Measurements from ENCODE around the gene SUV39H1. TPM values are rescaled to one million over a fixed set of nuclear protein-coding genes. Genes with fewer than 3 reads are reported as not detected.

Gene SUV39H1
- total and polyA plus RNA-seq, 2 of the 8 experiments (the other 6 are each of a cell fraction or from before 2014, with no cell fraction given): 14.8 to 27.8 TPM

DNA sequence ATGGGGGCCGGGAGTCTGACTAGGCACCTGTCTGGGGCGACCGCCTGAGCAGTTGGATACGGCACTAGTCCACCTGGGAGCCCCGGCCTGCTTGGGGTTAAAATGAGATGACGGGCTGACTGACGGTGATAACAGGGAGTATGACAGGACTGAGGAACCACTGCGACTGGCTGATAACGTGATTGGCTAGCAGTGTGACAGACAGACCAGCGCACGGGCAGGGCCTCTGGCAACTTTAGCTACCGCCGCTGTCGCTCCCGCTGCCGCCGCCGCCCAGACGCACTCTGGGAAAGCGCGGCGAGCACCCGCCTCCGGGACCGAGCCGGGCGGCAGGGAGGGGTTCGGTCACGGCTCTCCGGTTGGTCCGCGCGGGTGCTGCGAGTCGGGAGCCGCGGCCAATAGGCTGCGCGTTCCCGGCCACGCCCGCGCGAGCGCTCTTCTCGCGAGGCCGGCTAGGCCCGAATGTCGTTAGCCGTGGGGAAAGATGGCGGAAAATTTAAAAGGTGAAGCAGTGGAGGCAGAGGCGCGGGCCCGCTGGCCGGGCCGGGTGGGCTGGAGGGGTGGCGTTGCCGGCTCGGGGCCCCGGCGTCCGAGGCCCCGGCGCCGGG lies at the start of gene SUV39H1 (continued):
- no peak for TF ChIP-seq RNF2 (IDR thresholded peaks at IDR 0.05; ENCODE audit: borderline replicate concordance, low read depth, low read length, missing control alignments, poor library complexity, severe bottlenecking)
- TF ChIP-seq POLR2A (IDR thresholded peaks at IDR 0.05; ENCODE audit: control extremely low read depth in 1 of 2, low read depth in 2 of 2, low read length in 2 of 2): peak; percentile 51 to 66
- TF ChIP-seq SAP30 (IDR thresholded peaks at IDR 0.05; ENCODE audit: insufficient read depth, insufficient replicate concordance, low read length): peak; percentile 60
- TF ChIP-seq RFX5 (IDR thresholded peaks at IDR 0.05; ENCODE audit: borderline replicate concordance, low read depth, low read length): no peak
- TF ChIP-seq CREB1 (IDR thresholded peaks at IDR 0.05): 0 out of 2 replicates have a peak, but pooled peaks have one; percentile 13
- TF ChIP-seq RXRA (IDR thresholded peaks at IDR 0.05; ENCODE audit: insufficient read depth, low read depth, low read length): no peak
- peak; percentile 63 for TF ChIP-seq TAF7 (optimal IDR thresholded peaks at IDR 0.05; ENCODE audit: borderline replicate concordance, low read depth, low read length)
- no peak for TF ChIP-seq POU5F1 (IDR thresholded peaks at IDR 0.05; ENCODE audit: low read depth, low read length)
- TF ChIP-seq GTF2F1 (IDR thresholded peaks at IDR 0.05; ENCODE audit: borderline replicate concordance, low read depth, low read length): no peak
- no peak for TF ChIP-seq KDM5A (IDR thresholded peaks at IDR 0.05; ENCODE audit: low read length)
- TF ChIP-seq TAF1 (IDR thresholded peaks at IDR 0.05; ENCODE audit: low read depth, low read length): peak; percentile 80
- peak; percentile 72 for TF ChIP-seq BRCA1 (IDR thresholded peaks at IDR 0.05; ENCODE audit: low read depth, low read length)
- no peak for TF ChIP-seq CBX5 (IDR thresholded peaks at IDR 0.05; ENCODE audit: low read depth, low read length)
